Measurements from ENCODE around the gene PALM2AKAP2.
"Not testable (repeated sequence)": the region's sequence is repeated elsewhere in the genome, so short reads cannot be mapped to it uniquely, and the experiment has no call there.

The PALM2AKAP2 gene

DNA sequence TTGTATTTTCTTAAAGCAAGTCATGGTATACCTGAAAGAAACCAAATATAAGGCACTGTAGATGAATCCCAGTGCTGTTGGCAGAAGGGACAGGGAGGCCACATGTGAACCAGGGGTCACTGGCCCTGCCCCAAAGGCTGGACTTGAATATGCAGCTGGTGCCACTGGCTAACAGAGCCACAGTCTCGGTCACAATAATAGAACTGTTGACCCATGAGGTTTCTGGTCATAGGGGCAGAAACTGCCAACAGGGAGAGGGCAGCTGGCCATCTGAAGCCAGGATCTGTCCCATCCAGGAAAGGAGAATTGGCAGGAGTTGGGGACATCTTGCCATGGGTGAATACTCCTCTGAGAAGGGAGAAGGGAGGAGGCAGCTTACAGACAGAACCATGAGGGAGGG lies 31.9 kb downstream of the PALM2AKAP2 start:
- no peak for DNase-seq

DNA sequence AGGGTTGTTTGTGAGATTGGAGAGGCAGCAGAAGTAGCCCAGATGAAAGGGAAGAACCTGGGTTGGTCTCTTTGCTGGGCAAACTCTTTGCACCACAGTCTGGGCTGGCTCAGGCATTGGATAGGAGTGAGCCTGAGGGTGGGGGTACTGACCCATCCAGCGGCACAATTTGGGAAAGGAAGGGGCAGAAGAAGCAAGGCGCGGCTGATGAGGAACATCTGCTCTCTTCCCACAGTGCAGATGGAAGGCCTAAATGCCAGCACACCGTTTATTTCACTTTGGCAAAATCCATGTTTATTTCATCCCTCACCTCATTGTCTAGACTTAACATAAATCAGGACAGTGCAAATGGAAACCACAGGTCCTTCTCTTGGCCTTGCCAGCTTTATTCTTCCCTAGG lies 32.3 kb downstream of the PALM2AKAP2 start:
- no peak for DNase-seq

- DNase-seq = no peak
Observed at GRCh38 chr9:109812818-109813281, 32.9 kb downstream of the PALM2AKAP2 start.

- DNase-seq = no peak
Observed at GRCh38 chr9:109813303-109813702, 33.3 kb downstream of the PALM2AKAP2 start.

DNA sequence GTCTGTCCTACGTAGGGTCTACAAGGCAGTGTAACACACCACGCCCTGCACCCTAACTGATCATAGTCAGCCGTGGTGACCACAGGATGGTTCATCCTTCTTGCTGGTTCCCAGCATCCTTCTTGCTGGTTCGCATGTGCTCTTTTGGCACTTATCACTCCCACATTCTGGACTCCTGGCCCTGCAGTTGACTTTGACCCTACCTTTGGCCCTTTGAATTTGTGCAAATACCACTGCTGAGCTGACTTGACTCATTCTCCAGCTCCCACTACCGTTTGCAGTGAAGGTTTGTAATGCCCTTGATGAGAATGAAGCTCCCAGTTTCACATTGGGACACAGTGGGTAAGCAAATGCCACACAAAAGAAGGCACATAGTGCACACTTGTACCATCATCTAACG lies 33.8 kb downstream of the PALM2AKAP2 start:
- no peak for DNase-seq

DNA sequence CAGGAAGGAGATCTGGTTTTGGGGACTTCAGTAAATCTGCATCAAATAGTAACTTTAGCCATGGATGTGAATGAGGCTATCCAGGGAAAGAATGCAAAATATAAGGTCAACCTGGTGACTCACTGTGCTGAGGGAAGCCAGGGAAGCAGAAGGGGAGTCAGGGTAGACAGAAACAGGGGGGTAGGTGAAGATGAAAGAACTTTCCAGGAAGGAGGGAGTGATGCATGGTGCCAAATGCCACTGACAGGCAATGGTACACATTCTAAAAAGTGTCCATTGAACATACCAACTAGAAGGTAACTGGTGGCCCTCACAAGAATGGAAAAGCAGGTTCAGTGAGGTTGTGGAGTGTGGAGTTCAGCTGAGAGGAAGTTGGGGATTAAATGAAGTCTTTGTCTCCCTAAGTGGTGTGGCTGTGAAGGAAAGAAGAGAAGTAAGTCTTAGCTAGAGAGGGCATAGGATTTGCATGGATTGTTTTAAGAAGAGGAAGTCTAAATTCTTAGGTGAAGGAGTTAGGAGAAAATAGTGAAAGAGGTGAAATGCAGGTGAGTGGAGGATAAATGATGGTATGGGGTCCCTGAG lies 35.5 kb downstream of the PALM2AKAP2 start:
- no peak for DNase-seq

- no peak for DNase-seq
Observed at GRCh38 chr9:109816490-109816889, 36.5 kb downstream of the PALM2AKAP2 start.

DNA sequence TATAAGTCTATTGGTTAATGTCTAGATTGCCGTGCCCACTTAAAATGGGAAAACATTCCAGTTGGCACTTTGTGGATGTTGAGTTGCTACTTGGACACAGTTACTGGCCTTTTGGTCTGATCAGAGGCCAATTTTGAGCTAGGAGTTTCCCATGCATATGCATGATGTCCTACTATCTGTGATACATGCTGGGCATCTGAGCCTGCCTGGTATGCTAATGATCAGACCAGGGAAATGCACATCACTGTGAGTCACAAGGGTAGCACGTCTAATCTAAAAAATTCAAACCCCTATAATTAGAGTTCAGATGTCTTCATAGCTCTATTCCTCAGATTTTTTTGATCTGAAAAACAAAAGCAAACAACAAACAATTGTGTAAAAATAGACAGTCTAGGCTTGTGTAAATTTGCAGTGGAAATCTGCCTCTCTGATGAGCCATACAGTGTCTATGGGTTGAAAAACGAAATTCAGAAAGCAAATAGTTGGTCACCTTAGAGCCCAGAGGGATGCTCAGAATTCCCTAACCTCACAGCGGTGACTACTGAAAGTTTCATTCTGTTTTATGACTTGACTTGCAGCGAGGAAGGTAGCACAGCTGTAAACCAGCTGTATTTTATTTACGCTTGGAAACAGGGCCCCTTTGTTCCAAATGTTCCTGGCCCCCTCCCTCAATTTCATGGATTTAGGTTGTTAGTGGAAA lies 37.3 kb downstream of the PALM2AKAP2 start:
- DNase-seq = no peak

- peak; percentile 18 for DNase-seq
Observed at GRCh38 chr9:109817846-109818472, 38.0 kb downstream of the PALM2AKAP2 start.

DNA sequence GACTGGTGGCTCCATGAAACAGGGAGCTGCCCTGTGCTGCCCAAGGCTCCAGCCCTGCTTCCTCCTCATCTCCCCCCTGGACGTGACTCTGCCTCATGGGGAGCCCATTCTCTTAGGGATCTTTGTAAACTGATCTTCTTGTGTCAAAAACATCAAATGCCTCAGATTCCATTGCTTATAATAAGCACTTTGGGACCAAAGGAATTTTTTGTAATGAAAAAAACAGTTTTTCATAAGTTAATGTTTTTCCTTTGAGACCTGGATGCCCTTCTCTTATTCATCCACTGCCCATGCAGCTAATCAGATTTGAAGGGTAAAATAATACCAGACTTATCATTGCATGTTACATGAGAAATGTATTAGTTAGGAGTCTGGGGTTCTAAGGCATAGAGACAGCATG lies 41.7 kb downstream of the PALM2AKAP2 start:
- no peak for DNase-seq

- DNase-seq = not testable (repeated sequence)
Observed at GRCh38 chr9:109825383-109825782, 45.4 kb downstream of the PALM2AKAP2 start.

GRCh38 chr9:109826559-109826958 lies 46.6 kb downstream of the PALM2AKAP2 start:
- DNase-seq = no peak

DNA sequence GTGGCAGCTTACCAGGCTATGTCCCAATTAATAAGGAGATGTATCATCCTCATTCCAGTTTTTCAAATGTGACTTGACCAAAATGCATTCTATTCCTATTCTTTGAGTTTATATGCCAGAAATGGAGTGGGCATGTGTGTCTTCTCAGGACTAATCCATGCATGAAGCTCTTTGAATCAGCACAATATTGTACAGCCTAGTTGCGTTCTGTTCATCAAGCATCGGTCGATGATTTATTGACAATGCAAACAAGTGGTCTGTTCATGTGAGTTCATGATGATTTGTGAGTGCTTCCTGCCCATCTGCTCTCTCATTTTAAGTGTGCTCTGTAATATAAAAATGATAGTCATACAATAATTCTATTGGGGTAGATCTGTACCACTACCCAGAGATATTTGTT lies 48.3 kb downstream of the PALM2AKAP2 start:
- no peak for DNase-seq

Data from NCI-H1436 treated with DMSO at 0.1 percent for 48 hours (cell line).